ENCODE results near the gene MAST4.
A peak's percentile ranks its signal among the peaks of the same experiment; 100 is the strongest.

MAST4 gene

DNA sequence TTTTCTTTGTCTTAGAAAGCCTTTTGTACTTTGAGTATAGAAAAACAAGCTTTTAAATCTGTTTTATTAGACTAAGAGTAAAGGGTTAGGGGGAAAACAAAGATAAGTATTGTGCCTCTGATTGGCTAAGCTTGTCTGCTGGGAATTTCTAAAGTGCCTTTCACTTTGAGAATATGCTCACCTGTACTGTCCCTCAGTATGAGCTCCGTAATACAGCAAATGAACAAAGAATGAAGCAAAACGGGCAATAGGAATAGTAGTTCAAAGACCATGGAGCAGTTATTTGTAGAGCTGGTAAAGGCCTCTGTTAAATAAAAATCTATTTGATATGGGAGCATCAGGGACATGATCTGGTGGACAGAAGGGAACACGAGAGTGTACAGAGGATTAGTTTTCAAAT, 277.8 kb downstream of the MAST4 start:
- TF ChIP-seq, protein P1, sequence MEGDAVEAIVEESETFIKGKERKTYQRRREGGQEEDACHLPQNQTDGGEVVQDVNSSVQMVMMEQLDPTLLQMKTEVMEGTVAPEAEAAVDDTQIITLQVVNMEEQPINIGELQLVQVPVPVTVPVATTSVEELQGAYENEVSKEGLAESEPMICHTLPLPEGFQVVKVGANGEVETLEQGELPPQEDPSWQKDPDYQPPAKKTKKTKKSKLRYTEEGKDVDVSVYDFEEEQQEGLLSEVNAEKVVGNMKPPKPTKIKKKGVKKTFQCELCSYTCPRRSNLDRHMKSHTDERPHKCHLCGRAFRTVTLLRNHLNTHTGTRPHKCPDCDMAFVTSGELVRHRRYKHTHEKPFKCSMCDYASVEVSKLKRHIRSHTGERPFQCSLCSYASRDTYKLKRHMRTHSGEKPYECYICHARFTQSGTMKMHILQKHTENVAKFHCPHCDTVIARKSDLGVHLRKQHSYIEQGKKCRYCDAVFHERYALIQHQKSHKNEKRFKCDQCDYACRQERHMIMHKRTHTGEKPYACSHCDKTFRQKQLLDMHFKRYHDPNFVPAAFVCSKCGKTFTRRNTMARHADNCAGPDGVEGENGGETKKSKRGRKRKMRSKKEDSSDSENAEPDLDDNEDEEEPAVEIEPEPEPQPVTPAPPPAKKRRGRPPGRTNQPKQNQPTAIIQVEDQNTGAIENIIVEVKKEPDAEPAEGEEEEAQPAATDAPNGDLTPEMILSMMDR (conservative IDR thresholded peaks at IDR 0.05; ENCODE audit: control insufficient read depth, insufficient read depth, low read depth, low read length): no peak
- H3K4me3 ChIP-seq (ENCODE audit: control insufficient read depth, low read depth, low read length): no peak overlapping the region
- no peak for DNase-seq (ENCODE audit: low read depth)

DNA sequence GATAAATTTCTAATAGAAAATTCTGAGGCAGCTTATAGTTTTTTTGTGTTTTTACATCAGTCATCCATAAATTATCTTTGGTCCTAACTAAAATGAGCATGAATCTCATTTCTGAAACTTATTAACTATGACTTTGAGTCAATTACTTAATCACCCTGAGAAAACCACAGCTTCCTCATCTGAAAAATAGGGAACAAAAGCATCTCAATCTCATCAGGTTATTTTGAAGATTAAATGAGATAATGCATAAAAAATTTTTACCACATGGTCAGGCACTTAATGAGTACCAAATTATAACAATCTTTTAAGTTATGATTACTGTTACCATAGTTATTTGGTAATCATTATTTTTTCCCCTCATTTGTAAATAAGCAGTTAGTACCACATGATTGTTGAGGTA, 279.1 kb downstream of the MAST4 start:
- no peak overlapping the region for H3K4me3 ChIP-seq (ENCODE audit: control insufficient read depth, low read depth, low read length)
- no peak for DNase-seq (ENCODE audit: low read depth)
- TF ChIP-seq, protein P1 (conservative IDR thresholded peaks at IDR 0.05; ENCODE audit: control insufficient read depth, insufficient read depth, low read depth, low read length): no peak

DNA sequence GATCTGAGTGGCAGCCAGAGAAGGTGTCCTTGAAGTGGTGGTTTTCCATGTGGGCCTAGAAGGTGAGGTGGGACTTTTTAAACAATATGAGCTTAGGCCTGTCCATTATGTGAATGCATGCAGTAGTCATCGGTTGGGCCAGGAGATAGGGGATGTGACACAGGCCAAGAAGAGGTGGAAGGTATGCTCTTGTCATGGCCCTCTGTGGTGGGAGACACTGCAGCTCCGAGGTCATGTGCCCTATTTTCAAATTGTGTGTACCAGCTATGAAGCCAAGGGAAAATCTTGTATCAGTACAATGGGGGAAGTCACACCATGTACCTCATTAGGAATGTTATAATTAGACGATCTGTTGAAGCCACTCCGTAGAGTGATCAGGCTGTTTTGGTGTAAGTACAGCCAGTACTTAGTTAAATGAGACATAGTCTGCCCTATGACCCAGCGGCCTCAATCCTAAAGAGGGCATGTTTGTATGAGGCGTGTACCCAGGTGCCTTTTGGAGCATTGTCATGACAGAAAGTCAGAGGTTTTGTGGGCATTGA, 280.1 kb downstream of the MAST4 start:
- no peak for DNase-seq (ENCODE audit: low read depth)
- no peak overlapping the region for H3K4me3 ChIP-seq (ENCODE audit: control insufficient read depth, low read depth, low read length)
- TF ChIP-seq, protein P1 (conservative IDR thresholded peaks at IDR 0.05; ENCODE audit: control insufficient read depth, insufficient read depth, low read depth, low read length): no peak

DNA sequence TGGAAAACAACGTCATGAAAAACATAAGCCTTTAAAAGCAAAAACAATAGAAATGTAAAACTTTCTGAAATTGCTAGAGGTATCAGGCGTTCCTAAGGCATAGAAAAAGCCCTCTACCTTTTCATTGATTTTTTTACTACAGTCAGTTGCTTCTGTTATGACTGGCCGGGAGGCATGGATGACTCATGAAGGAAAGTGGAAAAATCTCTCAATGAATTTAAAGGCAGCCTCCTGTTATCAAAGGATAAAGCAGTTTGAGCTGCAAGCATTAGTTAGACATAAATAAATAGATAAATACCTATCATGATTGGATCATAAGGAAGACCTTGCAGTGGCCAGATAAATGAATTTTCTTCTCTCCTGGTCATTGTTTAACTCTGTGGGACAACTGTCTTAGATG, 281.6 kb downstream of the MAST4 start:
- DNase-seq (ENCODE audit: low read depth): peak; percentile 12
- TF ChIP-seq, protein P1 (conservative IDR thresholded peaks at IDR 0.05; ENCODE audit: control insufficient read depth, insufficient read depth, low read depth, low read length): no peak
- H3K4me3 ChIP-seq (ENCODE audit: control insufficient read depth, low read depth, low read length): no peak overlapping the region

DNA sequence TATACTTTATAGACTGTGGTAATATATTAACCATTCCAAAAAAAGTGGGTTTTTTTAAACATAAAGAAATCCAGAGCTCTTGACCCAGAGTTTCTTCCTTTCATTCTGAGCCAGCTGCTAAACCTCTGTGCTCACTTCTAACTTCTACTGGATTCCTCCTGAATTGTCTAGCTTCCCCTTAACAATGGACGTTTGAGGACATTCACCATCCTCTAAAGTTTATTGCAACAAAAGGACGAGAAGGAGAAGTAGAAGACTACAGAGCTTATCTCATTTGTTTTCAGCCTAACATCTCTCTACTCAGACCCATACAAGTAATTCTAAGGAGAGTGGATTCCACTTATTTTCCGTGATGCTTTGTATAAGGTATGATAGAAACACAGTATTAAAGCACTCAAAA, 284.2 kb downstream of the MAST4 start:
- no peak for DNase-seq (ENCODE audit: low read depth)
- H3K4me3 ChIP-seq (ENCODE audit: control insufficient read depth, low read depth, low read length): no peak overlapping the region
- TF ChIP-seq, protein P1 (conservative IDR thresholded peaks at IDR 0.05; ENCODE audit: control insufficient read depth, insufficient read depth, low read depth, low read length): no peak

DNA sequence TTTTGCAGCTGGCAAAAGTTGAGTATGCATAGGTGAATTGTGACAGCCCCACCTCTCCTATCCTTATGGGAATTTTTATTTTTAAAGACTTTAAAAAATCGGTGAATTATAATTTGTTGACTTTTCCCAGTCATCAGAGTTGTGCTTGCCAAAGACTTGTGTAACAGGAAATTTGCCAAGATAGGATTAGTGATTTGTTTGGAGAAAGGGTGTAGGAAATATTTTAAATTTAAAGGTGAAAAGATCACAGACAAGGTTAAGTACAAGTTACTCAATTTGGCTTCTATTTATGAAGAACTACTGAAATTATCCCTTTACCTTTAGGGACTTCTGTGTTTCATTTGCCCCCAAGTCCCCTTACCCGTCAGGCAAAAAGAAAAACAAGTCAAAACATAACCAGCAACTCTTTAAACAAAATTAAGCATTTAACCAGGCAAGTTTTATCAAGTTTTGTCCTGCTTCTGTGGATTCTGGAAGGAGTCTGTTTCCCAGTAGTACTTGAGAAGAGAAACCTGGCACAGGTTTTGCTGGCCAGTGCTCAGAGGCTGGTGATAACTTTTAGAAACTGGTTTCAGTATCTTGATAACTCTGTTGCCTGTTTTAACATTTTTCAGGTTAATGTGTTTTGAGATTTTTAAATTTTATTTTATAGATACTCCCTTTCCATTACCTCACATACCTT, 285.4 kb downstream of the MAST4 start:
- no peak overlapping the region for H3K4me3 ChIP-seq (ENCODE audit: control insufficient read depth, low read depth, low read length)
- DNase-seq (ENCODE audit: low read depth): peak; percentile 55
- TF ChIP-seq, protein P1 (conservative IDR thresholded peaks at IDR 0.05; ENCODE audit: control insufficient read depth, insufficient read depth, low read depth, low read length): no peak
